GM23338 (cell line): ENCODE data around the gene NOP16. TPM values are rescaled to one million over a fixed set of nuclear protein-coding genes. Genes with fewer than 3 reads are reported as not detected.

Experiments used
- ATAC-seq: fragments of 200-7000 bp; cut with Tn5 transposase; 3 replicates; pipeline ENCODE4 v1.9.1; 2020
- DNase-seq: peaks from one replicate; pipeline ENCODE4 v3.0.0-alpha.2; 2015; ENCODE audit warnings: low spot score
- H2AFZ ChIP-seq: fragments of 200-600 bp; sonication (generic); 2 replicates; pipeline ENCODE4 v1.8.0; 2016; ENCODE audit warnings: antibody characterized with exemption, mild to moderate bottlenecking, moderate library complexity
- H3F3A ChIP-seq: fragments of 200-600 bp; sonication (generic); replicated peaks from 2 replicates; pipeline ENCODE4 v1.8.0; 2017; ENCODE audit warnings: antibody characterized with exemption, mixed run types, low read depth
- H3K27ac ChIP-seq: fragments of 200-600 bp; sonication (generic); 2 replicates; pipeline ENCODE4 v1.6.1; 2016; ENCODE audit warnings: low read depth
- H3K27me3 ChIP-seq: fragments of 200-600 bp; sonication (generic); 2 replicates; pipeline ENCODE4 v1.8.0; 2016; ENCODE audit warnings: mild to moderate bottlenecking, mixed run types, moderate library complexity; ENCODE audit not compliant: insufficient read depth
- H3K36me3 ChIP-seq: fragments of 200-600 bp; sonication (generic); 2 replicates; pipeline ENCODE4 v1.8.0; 2016; ENCODE audit warnings: mild to moderate bottlenecking; ENCODE audit not compliant: insufficient read depth
- H3K4me1 ChIP-seq: fragments of 200-600 bp; sonication (generic); 2 replicates; pipeline ENCODE4 v1.8.0; 2016; ENCODE audit warnings: mild to moderate bottlenecking, moderate library complexity; ENCODE audit not compliant: insufficient read depth
- H3K4me2 ChIP-seq: fragments of 200-600 bp; sonication (generic); 2 replicates; pipeline ENCODE4 v1.7.1; 2017; ENCODE audit warnings: mixed run types
- H3K4me3 ChIP-seq: fragments of 200-600 bp; sonication (generic); 2 replicates; pipeline ENCODE4 v1.6.1; 2016; ENCODE audit warnings: mixed run types
- H3K79me2 ChIP-seq: fragments of 200-600 bp; sonication (generic); replicated peaks from 2 replicates; pipeline ENCODE4 v1.8.0; 2017; ENCODE audit warnings: mild to moderate bottlenecking; ENCODE audit not compliant: insufficient read depth
- H3K9me2 ChIP-seq: fragments of 200-600 bp; sonication (generic); 2 replicates; pipeline ENCODE4 v1.8.0; 2017; ENCODE audit not compliant: insufficient read depth
- H4K20me1 ChIP-seq: fragments of 200-600 bp; sonication (generic); replicated peaks from 2 replicates; pipeline ENCODE4 v1.8.0; 2017; ENCODE audit warnings: mild to moderate bottlenecking; ENCODE audit not compliant: insufficient read depth
- H3K27ac Mint-ChIP-seq: 2 replicates; pipeline ENCODE4 v1.8.0; 2020; ENCODE audit warnings: inconsistent platforms, mild to moderate bottlenecking, moderate library complexity, mixed read lengths
- H3K27me3 Mint-ChIP-seq: 3 replicates; pipeline ENCODE4 v1.8.0; 2022; ENCODE audit warnings: low read depth, mild to moderate bottlenecking, moderate library complexity, mixed read lengths, inconsistent platforms; ENCODE audit not compliant: insufficient read depth, poor library complexity
- H3K36me3 Mint-ChIP-seq: 3 replicates; pipeline ENCODE4 v1.8.0; 2021; ENCODE audit warnings: low read depth, mild to moderate bottlenecking, inconsistent platforms, moderate library complexity, mixed read lengths
- H3K4me1 Mint-ChIP-seq: 3 replicates; pipeline ENCODE4 v1.8.0; 2020; ENCODE audit warnings: mild to moderate bottlenecking, inconsistent platforms, mixed read lengths
- H3K4me3 Mint-ChIP-seq: 3 replicates; pipeline ENCODE4 v1.8.0; 2021; ENCODE audit warnings: moderate library complexity, mild to moderate bottlenecking, inconsistent platforms, mixed read lengths
- H3K9me3 Mint-ChIP-seq: 3 replicates; pipeline ENCODE4 v1.8.0; 2020; ENCODE audit warnings: moderate library complexity, mild to moderate bottlenecking, inconsistent platforms, mixed read lengths
- CREB1 ChIP-seq: fragments of 250-450 bp; sonication (Bioruptor Pico); IDR thresholded peaks from 2 replicates; pipeline ENCODE4 v1.5.0; 2020; ENCODE audit warnings: low read depth, mild to moderate bottlenecking, moderate library complexity
- CTCF ChIP-seq, 2 experiments: fragments of 200-600 bp in 1 of 2; sonication (generic) in 1 of 2; conservative IDR thresholded peaks; 2 replicates each; pipeline versions ENCODE4 v1.5.1 to v1.6.1; 2016 to 2017; ENCODE audit warnings: antibody characterized with exemption in 2 of 2, low read depth in 2 of 2, mild to moderate bottlenecking in 2 of 2, moderate library complexity in 1 of 2
- ETS1 ChIP-seq: IDR thresholded peaks from 2 replicates; pipeline ENCODE4 v1.6.1; 2016; ENCODE audit warnings: antibody characterized with exemption
- EZH2 ChIP-seq: fragments of 200-600 bp; sonication (generic); IDR thresholded peaks from one replicate; pipeline ENCODE4 v1.8.0; 2017; ENCODE audit warnings: antibody characterized with exemption, mild to moderate bottlenecking, low read depth; ENCODE audit not compliant: unreplicated experiment
- EZH2phosphoT487 ChIP-seq: fragments of 200-600 bp; sonication (generic); IDR thresholded peaks from one replicate; pipeline ENCODE4 v1.8.1; 2018; ENCODE audit warnings: antibody characterized with exemption; ENCODE audit not compliant: unreplicated experiment
- JUNB ChIP-seq: IDR thresholded peaks from one replicate; pipeline ENCODE4 v1.6.1; 2016; ENCODE audit warnings: antibody characterized with exemption; ENCODE audit not compliant: unreplicated experiment
- NANOG ChIP-seq: IDR thresholded peaks from 2 replicates; pipeline ENCODE4 v1.6.1; 2016; ENCODE audit warnings: antibody characterized with exemption, borderline replicate concordance
- POLR2AphosphoS5 ChIP-seq: IDR thresholded peaks from 2 replicates; pipeline ENCODE4 v1.6.1; 2016; ENCODE audit warnings: antibody characterized with exemption, low read depth
- REST ChIP-seq: IDR thresholded peaks from one replicate; pipeline ENCODE4 v1.6.1; 2018; ENCODE audit warnings: antibody characterized with exemption; ENCODE audit not compliant: unreplicated experiment
- STAT1 ChIP-seq: IDR thresholded peaks from one replicate; pipeline ENCODE4 v1.6.1; 2016; ENCODE audit warnings: antibody characterized with exemption; ENCODE audit not compliant: unreplicated experiment
- ZNF114 ChIP-seq: fragments of 250-450 bp; sonication (Bioruptor Pico); IDR thresholded peaks from 2 replicates; pipeline ENCODE4 v1.5.0; 2020; ENCODE audit warnings: mild to moderate bottlenecking, moderate library complexity
- ZNF331 ChIP-seq: fragments of 250-450 bp; sonication (Bioruptor Pico); IDR thresholded peaks from 2 replicates; pipeline ENCODE4 v1.5.0; 2020; ENCODE audit warnings: low read depth, mild to moderate bottlenecking, moderate library complexity
- ZNF462 ChIP-seq: fragments of 250-450 bp; sonication (Bioruptor Pico); IDR thresholded peaks from 2 replicates; pipeline ENCODE4 v1.5.0; 2020; ENCODE audit warnings: mild to moderate bottlenecking, moderate library complexity
- polyA plus RNA-seq: library from polyadenylated mRNA; unstranded; fragments of >200 nt; fragmentation: Nextera tagmentation; extraction: Ambion mirVana; gene quantifications from 2 replicates; pipeline ENCODE4 v1.2.1, GENCODE V29; 2016
- total RNA-seq: library from RNA; depleted of rRNA; stranded (reverse); fragments of >200 nt; shearing (Covaris generic); gene quantifications from 2 replicates; pipeline ENCODE4 v1.2.3, GENCODE V29; 2014

The NOP16 gene
- total and polyA plus RNA-seq, 2 experiments from 2014 or later = 43.4 to 181 TPM

- no peak overlapping the region for H2AFZ ChIP-seq
- no peaks in the 10 kb centered on the region for H3K9me3 Mint-ChIP-seq
- H3K4me3 Mint-ChIP-seq = no peak overlapping the region
- no peaks in the 10 kb centered on the region for H3K27me3 ChIP-seq
- ATAC-seq (no peak), DNase-seq (no peak)
- H3K4me1 ChIP-seq = no peaks in the 10 kb centered on the region
- peaks cover 27% of the 10 kb centered on the region for H3K36me3 ChIP-seq
- H3F3A ChIP-seq = peaks cover 12% of the 10 kb centered on the region; the same call in 1 of the 2 replicates
- H3K27ac ChIP-seq = no peak overlapping the region
- TF ChIP-seq JUNB = no peak
- TF ChIP-seq ZNF462 = no peak
- TF ChIP-seq CTCF (conservative IDR thresholded peaks at IDR 0.05; ENCODE audit: low read depth in 2 of 2) = no peak
- TF ChIP-seq EZH2phosphoT487 = no peak
- TF ChIP-seq POLR2AphosphoS5 = no peak
- TF ChIP-seq ZNF114 (CRISPR knock-in tag) = no peak
- TF ChIP-seq EZH2 = no peak
- no peak for TF ChIP-seq REST
- no peak for TF ChIP-seq STAT1
- TF ChIP-seq ZNF331 (CRISPR knock-in tag) = no peak
- no peak for TF ChIP-seq CREB1 (CRISPR knock-in tag)
- no peak for TF ChIP-seq ETS1
- no peak for TF ChIP-seq NANOG
- no peaks in the 10 kb centered on the region for H3K27me3 Mint-ChIP-seq
- H3K4me1 Mint-ChIP-seq = peaks cover 3% of the 10 kb centered on the region
- peaks cover 14% of the 10 kb centered on the region for H3K79me2 ChIP-seq
- H4K20me1 ChIP-seq = peaks cover 13% of the 10 kb centered on the region
- H3K9me2 ChIP-seq = no peaks in the 10 kb centered on the region
- no peak overlapping the region for H3K4me2 ChIP-seq
- H3K27ac Mint-ChIP-seq = no peak overlapping the region
- H3K36me3 Mint-ChIP-seq = peaks cover 62% of the 10 kb centered on the region
- no peak overlapping the region for H3K4me3 ChIP-seq
These were observed 7.0 kb downstream of the NOP16 start for GRCh38 chr5:176381423-176381822.
